GM21447 (cell line): Measurements from ENCODE around the gene RPS4Y2.

Experiments used
- ATAC-seq: cut with Tn5 transposase; IDR thresholded peaks from one replicate; pipeline ENCODE4 v1.9.1; 2021; ENCODE audit not compliant: unreplicated experiment

RPS4Y2 gene

GRCh38 chrY:20755808-20756207, at the start of gene RPS4Y2:
Gene RPS4Y2 (plus strand): TSS chrY:20756108. CDS start chrY:20756164, 56 bp downstream.
- no peak for ATAC-seq

- peak; percentile 63 for ATAC-seq
Measured at GRCh38 chrY:20714391-20714790, 41.5 kb upstream of the RPS4Y2 start.

GRCh38 chrY:20726184-20726907, 29.6 kb upstream of the RPS4Y2 start:
- peak; percentile 90 for ATAC-seq

GRCh38 chrY:20735200-20735599, 20.7 kb upstream of the RPS4Y2 start:
- ATAC-seq, result peak; percentile 95

- no peak for ATAC-seq
Measured at GRCh38 chrY:20739806-20740205, 16.1 kb upstream of the RPS4Y2 start.

GRCh38 chrY:20740609-20741008, 15.3 kb upstream of the RPS4Y2 start:
- ATAC-seq, result no peak

- no peak for ATAC-seq
Measured at GRCh38 chrY:20745060-20745459, 10.8 kb upstream of the RPS4Y2 start.

- ATAC-seq, result no peak
Measured at GRCh38 chrY:20746919-20747318, 9.0 kb upstream of the RPS4Y2 start.

GRCh38 chrY:20763869-20764268, 8.0 kb downstream of the RPS4Y2 start:
- ATAC-seq, result peak; percentile 72

GRCh38 chrY:20765117-20765516, 9.2 kb downstream of the RPS4Y2 start:
- ATAC-seq, result no peak

- ATAC-seq, result no peak
Measured at GRCh38 chrY:20770755-20771154, 14.8 kb downstream of the RPS4Y2 start.

GRCh38 chrY:20776104-20776503, 20.2 kb downstream of the RPS4Y2 start:
- no peak for ATAC-seq

GRCh38 chrY:20780104-20780654, 24.3 kb downstream of the RPS4Y2 start:
- ATAC-seq, result no peak

GRCh38 chrY:20780776-20781175, 24.9 kb downstream of the RPS4Y2 start:
- no peak for ATAC-seq

- no peak for ATAC-seq
Measured at GRCh38 chrY:20781408-20781807, 25.5 kb downstream of the RPS4Y2 start.

GRCh38 chrY:20784965-20785364, 29.1 kb downstream of the RPS4Y2 start:
- no peak for ATAC-seq

- ATAC-seq, result peak; percentile 94
Measured at GRCh38 chrY:20787076-20787475, 31.2 kb downstream of the RPS4Y2 start.

- ATAC-seq, result peak; percentile 88
Measured at GRCh38 chrY:20798351-20799049, 42.6 kb downstream of the RPS4Y2 start.

GRCh38 chrY:20802659-20803058, 46.8 kb downstream of the RPS4Y2 start:
- ATAC-seq, result no peak

GRCh38 chrY:20806243-20806642, 50.3 kb downstream of the RPS4Y2 start:
- ATAC-seq, result no peak

GRCh38 chrY:20813459-20813858, 57.6 kb downstream of the RPS4Y2 start:
- ATAC-seq, result no peak

- no peak for ATAC-seq
Measured at GRCh38 chrY:20814794-20815193, 58.9 kb downstream of the RPS4Y2 start.
